NCI-H446 treated with DMSO at 0.1 percent for 48 hours (cell line): ENCODE measurements around the gene AQP12B.

Experiments used
- DNase-seq: peaks from one replicate; lab custom pipeline; 2025; lab: John Stamatoyannopoulos, UW

AQP12B gene

GRCh38 chr2:240647503-240648154 is 35.1 kb downstream of the AQP12B start:
- no peak for DNase-seq

DNA sequence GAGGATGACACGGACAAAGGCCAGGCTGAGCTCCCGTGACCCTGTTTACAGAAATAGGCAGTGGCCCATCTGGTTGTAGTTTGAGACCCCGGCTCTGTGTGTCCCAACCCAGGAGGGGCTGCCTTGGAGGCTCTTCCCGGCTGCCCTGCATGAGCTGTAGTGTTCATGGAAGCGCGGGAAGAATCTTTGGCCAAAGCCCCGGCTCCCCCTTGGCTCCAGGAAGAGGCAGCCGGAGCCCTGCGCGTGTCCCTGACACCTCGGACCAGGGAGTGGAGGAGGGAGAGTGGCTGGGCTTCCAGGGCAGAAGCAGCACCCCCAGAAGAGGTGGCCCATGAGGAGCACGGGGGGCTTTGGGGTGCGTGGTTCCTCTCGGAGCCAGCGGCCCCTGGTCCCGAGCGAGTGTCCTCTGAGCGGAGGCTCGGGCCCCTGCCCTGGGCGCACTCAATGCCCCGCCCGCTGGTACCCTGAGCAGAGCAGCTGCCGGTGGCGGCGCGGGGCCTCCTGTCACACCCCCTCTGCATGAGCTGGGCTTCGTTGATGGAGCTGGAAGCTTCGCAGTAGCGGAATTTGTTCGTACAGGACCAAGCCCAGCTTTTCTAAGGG is 35.7 kb downstream of the AQP12B start:
- no peak for DNase-seq

DNA sequence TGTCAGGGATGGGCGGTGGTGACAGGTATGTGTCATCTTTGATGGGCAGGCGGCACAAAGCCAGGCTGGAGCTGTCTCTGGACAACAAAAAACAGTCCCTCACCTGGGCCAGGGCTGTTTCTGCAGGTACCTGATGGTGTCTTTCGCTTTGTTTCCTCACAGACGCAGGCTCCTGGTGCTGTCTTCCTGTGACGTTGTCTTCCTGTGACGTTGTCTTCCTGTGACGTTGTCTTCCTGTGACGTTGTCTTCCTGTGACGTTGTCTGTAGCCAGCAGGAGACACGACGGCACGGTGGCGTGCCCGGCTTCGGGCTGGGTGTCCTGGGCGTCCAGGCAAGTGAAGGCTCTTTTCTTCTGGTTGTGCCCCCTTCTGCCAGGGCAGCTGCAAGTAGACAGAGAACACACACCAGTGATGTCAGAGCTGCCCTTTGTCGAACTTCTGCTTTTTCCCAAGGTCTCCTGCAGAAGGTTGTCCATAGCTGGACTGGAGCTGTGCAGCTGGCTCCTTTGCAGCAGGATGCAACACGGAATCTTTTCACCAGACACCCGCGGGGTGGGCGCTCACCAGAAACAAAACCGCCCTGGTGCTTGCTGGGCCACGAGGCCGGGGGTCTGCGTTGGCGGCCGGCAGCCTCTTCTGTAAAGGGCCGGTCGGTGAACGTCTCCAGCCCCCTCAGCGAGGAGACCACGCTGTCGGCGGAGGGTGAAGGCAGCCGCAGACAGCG is 36.3 kb downstream of the AQP12B start:
- DNase-seq, result no peak

GRCh38 chr2:240645801-240646175 is 36.9 kb downstream of the AQP12B start:
- DNase-seq, result no peak

- no peak for DNase-seq
Observed at GRCh38 chr2:240645346-240645745, 37.3 kb downstream of the AQP12B start.

- DNase-seq, result no peak
Observed at GRCh38 chr2:240644859-240645301, 37.8 kb downstream of the AQP12B start.

GRCh38 chr2:240644171-240644651 is 38.5 kb downstream of the AQP12B start:
- no peak for DNase-seq

- no peak for DNase-seq
Observed at GRCh38 chr2:240643811-240644150, 38.9 kb downstream of the AQP12B start.

DNA sequence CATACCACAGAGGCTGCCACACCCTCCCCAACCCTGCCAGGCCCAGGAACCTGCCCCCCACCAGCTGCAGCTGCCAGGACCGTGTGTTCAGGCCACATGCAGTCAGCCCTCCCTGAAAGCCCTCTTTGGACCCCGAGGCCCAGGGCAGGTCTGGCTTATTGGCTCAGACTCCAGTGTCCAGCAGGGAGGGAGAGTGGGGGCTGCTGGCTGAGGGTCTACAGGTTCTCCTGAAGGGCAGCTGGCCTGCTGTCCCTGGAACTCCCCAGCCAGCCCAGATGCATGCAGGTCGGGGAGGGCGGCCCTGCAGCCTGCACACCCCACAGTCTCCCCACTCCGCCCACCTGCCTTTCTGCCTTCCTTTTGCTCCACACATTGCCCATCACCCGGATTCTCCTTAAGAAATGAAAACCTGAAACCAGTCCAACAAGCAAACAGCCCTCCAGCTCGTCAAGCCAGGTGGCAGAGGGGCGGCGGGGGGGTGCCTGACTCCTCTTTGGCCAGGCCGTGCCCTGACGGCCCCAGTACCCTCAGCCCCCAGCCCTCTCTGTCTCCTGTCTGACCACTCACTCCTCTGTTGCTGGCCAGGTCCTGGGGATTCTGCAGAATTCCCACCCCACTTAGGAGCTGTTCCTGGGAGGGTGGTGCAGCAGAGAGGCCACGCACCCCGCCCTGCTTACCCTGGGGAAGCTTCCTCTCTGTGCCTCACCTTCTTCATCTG is 39.4 kb downstream of the AQP12B start:
- DNase-seq, result no peak

DNA sequence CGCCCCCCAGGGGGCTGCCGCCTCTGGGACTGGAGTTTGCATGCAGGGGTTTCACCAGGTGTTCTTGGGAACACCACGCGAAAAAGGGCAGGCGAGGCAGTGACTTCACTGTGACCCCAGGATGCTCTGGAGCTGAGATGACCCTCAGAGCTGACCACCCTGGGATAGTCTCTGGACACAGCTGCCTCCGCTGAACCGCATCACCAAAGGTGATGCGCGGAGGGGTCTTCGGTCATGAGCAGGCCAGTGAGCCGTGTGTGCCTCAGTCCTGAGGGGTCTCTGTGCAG is 39.9 kb downstream of the AQP12B start:
- DNase-seq, result no peak

GRCh38 chr2:240642061-240642805 is 40.5 kb downstream of the AQP12B start:
- DNase-seq, result no peak

DNA sequence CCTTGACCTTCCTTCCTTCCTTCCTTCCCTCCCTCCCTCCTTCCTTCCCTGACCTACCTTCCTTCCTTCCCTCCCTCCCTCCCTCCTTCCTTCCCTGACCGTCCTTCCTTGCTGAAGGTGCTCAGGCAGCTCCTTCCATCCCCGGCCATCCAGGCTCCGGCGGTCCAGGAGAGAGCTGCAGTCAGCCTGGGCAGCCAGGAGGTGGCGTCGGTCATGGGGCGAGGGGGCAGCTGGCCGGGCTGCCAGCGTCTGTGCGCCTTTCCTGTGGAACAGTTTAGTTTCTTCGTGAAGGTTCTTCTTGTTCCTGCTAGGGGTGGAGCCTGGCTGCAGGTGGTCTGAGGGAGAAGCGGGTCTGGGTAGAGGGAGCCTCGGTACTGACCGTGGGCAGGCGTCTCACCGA is 41.7 kb downstream of the AQP12B start:
- no peak for DNase-seq

DNA sequence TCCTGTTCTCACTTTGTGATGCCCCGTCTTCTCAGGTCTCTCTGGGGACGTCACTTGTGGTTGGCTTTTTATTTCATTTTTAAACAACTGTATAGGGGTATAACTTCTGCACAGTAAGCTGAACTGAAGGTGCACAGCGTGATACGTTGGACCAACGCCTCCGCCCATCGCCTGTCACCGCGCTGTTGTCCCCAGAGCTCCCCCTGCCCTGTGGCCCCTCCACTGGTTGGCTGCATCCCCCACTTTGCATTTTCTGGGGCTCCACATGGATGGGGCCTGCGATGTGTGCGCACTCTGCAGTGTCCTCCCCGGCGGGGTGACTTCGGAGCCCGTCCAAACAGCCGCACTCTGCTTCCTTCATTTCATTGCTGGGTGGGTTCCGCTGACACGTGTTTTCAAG is 43.1 kb downstream of the AQP12B start:
- DNase-seq, result no peak

GRCh38 chr2:240638512-240639160 is 44.0 kb downstream of the AQP12B start:
- DNase-seq, result no peak

GRCh38 chr2:240637901-240638345 is 44.8 kb downstream of the AQP12B start:
- DNase-seq, result no peak

GRCh38 chr2:240637116-240637900 is 45.4 kb downstream of the AQP12B start:
- DNase-seq, result no peak

DNA sequence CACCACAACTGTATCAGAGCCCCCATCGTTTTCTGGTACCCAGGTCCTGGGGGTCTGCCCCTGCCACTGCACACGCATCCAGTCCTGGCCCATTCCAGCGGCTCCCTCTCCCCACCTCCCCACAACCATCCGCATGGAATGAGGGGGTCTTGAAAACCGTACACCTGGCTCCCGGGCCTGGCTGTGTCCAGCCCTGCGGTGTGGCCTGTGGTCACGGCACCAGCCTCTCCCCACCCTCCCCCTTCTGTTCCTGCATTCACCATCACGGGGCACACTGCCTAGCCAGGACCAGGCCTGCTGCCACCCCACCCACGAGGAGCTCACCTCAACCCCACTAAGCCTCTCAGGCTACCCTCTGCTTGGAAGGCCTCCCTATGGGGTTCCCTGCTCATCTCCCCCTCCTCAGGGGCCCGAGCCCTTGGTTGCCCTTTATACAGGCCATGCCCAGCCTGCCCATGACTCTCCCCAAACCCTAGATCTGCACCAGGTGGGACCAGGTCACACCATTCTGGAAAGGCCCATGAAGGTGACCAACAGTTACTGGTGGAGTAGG is 46.0 kb downstream of the AQP12B start:
- DNase-seq, result no peak

GRCh38 chr2:240635998-240636547 is 46.6 kb downstream of the AQP12B start:
- DNase-seq, result no peak

DNA sequence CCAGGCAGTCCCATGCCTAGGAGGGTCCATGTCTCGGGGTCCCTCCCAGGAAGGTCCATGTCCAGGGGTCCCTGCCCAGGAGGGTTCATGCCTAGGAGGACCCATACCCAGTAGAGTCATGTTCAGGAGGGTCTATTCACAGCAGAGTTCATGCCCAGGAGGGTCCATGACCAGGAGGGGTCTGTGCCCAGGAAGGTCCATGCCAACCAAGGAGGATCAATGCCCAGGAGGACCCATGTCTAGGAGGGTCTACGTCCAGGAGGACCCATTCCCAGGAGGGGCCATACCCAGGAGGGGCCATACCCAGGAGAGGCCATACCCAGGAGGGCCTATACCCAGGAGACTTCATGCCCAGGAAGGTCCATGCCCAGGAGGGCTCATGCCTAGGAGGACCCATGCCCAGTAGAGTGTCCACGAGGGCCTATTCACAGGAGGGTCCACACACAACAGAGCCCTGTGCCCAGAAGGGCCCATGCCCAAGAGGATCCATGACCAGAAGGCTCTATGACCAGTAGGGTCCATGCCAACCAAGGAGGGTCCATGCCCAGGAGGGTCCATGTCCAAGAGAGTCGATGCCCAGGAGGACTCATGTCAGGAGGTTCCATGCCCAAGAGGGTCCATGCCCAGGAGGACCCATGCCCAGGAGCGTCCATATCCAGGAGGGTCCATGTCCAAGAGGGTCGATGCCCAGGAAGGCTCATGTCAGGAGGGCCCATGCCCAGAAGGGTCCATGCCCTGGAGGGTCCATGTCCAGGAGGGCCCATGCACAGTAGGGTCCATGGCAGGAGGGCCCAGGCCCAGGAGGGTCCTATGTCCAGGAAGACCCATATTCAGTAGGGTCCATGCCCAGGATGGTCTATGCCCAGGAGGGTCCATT is 47.3 kb downstream of the AQP12B start:
- DNase-seq, result no peak
